ENCODE results near the gene KCTD1.
A peak's percentile ranks its signal among the peaks of the same experiment; 100 is the strongest.

The KCTD1 gene

GRCh38 chr18:26547646-26548414, 523 bp downstream of the KCTD1 start:
- DNase-seq, result no peak

DNA sequence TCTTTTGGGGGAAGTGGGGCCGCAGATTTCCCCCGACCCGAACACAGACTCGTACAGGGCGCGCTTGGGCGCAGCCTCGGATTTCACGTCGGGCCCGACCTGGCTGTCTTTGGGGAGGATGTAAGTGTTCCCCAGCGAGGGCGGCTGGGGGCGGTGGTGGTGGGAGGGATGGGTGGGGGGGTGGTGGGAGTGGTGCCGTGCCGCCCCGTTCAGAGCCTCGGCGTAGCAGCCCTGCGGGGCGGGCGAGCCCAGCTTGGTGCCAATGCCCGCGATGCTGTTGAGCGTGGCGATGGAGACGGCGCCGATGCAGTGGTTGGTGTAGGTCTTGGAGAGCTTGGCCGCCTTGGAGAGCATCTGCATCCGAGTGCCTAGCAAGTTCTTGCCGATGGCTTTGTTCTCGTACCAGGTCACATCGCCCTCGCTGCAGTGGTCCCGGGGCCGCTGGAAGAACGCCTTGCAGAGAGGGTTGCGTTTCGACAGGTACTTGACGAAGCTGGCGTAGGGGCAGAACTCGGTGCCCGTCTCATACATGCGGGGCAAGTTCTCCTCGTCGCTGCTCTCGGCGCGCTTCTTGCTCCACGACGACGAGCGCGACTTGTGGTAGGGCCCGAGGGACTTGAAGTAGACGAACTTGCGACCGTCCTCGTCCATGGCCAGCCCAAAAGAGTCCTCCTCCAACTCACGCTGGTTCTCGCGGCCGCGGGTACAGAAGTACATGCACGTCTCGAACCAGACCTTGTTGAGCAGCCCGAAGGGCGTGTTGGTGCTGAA, 1.3 kb downstream of the KCTD1 start:
- DNase-seq, result no peak

DNA sequence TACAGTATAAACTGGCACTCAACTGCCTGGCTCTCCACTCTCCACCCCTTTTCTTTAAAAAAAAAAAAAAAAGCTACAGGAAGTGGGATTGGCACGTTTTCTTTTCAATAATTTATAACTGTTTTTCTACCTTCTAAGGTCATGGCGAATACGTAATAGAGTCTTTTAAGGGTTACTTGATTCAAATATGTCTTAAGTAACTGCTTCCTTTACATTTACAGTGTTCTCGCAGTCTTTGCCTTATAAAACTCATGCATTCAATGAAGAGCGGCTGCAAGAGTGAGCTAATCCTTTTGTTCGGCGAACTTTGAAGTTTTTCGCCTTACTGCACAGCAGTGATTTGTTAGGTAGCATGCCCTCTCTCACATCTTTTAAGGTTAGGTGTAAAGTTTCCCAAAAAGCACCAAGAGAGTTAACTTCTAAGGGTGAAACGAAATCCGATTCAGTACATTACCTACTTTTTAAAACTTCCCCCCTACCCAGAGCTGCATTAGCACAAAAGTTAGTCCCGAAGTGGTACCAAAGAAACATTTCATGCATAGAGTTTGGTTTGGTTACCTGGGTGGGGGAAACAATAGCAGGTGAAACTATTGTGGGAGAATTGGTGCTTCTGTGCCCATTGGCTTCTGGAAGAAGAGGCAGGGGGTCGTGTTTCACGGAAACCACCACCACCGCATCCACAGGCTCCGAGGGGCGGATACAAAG, 2.0 kb downstream of the KCTD1 start:
- no peak for DNase-seq

GRCh38 chr18:26545335-26546123, 2.8 kb downstream of the KCTD1 start:
- no peak for DNase-seq

- no peak for DNase-seq
These were observed 3.9 kb downstream of the KCTD1 start for GRCh38 chr18:26544451-26544850.

DNA sequence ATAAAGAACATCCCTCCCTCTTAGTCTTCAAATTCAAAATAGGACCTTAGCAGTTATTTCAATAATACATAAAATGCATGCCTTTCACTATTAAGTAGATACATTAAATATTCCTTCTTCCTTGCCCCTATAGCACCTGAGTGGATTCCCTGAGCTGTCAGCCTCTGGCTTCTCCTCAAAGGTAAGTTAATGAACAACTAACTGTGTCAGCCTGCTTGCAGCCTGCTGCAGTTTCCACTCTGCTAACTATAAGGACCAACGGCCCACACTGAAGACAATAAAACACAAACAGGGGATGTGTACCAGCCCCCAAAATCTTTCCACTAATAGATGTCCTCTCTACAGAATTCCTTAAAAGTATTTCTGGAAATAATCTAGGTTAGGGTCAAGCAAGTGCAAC, 5.0 kb downstream of the KCTD1 start:
- DNase-seq, result no peak

DNA sequence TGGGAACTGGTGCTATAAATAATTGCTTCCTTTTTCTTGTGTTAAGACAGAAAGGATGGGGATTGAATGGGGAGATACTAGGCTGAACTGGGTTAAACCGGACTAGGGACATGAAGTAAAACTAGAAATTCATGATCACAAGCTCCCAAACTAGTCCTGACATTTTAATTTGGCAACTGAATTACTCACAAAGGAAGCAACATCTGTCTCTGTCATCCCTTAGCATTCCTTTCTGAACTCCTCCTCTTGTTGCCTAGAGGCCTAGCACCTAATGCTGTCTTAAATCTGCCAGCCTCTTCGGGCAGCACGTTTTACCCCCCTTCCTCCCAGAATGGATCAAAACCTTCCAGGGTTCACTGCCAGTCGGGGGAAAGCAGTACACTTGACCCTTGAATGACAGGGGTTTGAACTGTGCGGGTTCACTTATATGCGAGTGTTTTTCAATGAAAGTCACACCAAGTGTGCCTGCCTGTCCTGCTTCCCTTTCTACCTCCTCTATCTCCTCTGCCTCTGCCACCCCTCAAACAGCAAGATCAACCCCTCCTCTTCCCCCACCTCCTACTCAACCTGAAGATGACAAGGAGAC, 8.2 kb downstream of the KCTD1 start:
- DNase-seq, result peak; percentile 15

GRCh38 chr18:26538524-26538923, 9.8 kb downstream of the KCTD1 start:
- no peak for DNase-seq

- no peak for DNase-seq
These were observed 11.7 kb downstream of the KCTD1 start for GRCh38 chr18:26536664-26537063.

- no peak for DNase-seq
These were observed 12.3 kb downstream of the KCTD1 start for GRCh38 chr18:26536032-26536431.

DNA sequence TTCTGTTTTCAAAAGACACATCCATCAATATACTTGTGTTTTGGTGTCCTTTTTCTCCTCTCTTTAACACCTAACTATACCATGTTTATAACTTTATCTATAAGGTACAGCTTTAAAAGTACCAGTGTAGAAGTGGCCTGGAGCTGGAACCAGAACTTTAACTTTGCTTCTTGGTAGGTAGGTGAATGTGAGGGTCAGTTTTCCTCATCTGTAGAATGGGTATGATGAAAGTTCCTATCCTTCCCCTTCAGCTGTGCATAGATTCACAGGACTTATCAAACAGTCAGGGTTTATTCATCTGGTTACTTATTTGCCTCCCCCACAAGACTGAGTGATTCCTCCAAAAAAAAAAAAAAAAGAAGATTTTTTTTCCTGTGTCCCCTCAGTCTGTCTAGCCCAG, 12.7 kb downstream of the KCTD1 start:
- DNase-seq, result no peak

GRCh38 chr18:26532367-26533340, 15.7 kb downstream of the KCTD1 start:
- no peak for DNase-seq

GRCh38 chr18:26531605-26532298, 16.6 kb downstream of the KCTD1 start:
- no peak for DNase-seq

DNA sequence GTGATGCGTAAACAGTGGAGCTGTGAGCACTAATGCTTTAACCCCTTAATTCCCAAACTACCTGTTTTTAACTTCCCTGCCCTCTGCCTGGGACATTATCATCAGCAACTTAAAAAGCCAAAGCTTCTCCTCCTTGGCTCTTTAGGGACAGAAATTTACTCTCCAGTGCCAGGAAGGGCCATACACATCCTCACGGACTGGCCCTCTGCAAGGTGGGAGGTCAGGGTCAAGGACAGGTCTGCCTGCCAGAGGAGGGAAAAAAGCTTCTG, 21.5 kb downstream of the KCTD1 start:
- no peak for DNase-seq

DNA sequence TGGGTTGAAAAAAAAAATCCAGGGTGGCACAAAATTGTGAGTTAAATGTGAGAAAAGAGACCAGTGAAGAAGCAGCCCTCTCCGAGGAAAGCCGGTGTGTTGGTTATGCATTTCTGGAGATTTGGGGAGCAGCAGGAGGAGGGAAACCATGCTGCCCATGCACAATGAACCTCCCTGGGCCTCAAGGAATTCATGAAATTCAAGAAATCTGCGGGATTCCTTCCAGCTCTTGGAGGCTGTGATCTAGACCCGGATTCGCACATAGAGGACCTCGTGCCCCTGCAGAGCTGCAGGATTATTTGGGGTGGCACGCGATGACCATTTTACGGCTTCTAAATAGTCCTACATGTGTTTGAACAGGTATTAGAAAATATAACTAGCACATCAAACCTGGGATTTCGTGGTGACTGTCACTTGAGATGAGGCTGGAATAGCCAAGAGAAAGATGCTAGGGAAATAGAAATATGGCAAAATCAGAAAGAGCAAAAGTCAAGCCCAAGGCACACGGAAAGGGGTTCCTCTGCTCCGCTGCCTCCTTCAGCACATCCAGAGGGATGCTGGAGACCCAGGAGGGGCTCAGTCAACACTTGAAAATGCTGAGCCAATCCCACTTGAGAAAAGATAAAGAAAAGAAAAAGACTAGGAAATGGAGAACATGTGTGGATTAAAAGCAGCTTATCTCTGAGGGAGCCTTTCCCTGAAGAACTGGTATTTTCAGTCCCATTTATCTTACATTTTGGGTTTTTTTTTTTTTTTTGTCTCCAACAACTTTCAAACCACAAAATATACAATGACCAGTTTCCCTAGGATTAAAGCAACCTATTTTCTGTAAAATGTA, 22.0 kb downstream of the KCTD1 start:
- no peak for DNase-seq

DNA sequence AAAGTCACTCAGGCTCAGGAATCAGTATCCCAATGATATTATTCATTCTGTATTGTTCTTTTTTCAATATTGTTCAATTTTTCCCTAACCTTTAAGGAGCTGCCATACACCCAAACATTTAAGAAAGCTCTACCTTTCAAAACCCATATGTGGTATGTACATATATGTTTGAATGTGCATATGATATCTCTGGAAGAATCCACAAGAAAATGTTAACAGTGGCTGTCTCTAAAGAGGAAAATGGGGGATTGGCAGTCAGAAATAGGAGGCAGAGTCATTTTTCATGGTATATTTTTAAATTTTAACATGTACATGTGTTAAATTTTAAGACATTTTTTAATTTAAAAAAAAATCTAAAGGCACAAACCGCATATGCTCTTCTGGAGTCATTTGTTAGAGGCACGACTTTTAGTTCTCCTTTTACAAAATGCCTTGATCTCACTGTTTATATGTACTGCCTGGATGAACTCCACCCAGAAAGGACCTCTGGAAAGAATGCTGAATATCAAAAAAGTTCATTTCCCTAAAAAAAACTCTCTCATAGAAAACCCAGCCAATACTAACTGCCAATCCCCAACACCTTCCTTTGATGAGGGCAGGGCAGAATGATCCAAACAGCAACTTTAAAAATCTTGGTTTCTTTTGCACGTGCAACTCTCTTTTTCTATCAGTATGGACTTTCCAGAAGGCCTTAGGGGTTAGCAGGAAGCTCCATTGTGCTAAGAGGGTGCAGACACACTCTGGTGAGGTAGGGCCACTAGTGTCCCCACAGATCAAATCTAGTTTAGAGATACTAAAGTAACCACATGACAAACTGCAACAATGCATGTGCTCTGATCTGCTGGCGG, 23.6 kb downstream of the KCTD1 start:
- no peak for DNase-seq

GRCh38 chr18:26524002-26524401, 24.4 kb downstream of the KCTD1 start:
- DNase-seq, result no peak

DNA sequence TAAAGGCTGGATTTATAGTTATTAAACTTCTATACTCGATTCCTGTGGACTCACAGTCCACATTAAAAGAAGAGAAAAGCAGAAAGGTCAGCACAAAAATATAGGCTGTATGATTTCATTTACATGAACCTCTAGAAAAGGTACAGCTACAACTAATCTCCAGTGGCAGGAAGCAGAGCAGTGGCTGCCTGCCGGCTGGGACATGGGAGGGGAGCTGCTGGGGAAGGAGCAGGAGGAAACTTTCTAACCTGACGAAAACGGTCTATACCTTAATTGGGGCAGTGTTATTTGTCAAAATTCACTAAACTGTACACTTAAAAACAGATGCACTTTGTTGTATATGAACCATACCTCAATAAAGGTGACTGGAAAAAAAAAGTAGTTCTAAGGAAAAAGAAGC, 26.7 kb downstream of the KCTD1 start:
- DNase-seq, result no peak

GRCh38 chr18:26520974-26521373, 27.4 kb downstream of the KCTD1 start:
- no peak for DNase-seq
